GM12801 (cell line): ENCODE data around the gene TP53RK.

Experiments
- TF ChIP-seq, protein P1 (sequence below): IDR thresholded peaks from one replicate; pipeline ENCODE4 v1.5.1; 2011; ENCODE audit warnings: control low read depth; ENCODE audit not compliant: insufficient read length; ENCODE audit errors: extremely low read depth

The TP53RK gene

DNA sequence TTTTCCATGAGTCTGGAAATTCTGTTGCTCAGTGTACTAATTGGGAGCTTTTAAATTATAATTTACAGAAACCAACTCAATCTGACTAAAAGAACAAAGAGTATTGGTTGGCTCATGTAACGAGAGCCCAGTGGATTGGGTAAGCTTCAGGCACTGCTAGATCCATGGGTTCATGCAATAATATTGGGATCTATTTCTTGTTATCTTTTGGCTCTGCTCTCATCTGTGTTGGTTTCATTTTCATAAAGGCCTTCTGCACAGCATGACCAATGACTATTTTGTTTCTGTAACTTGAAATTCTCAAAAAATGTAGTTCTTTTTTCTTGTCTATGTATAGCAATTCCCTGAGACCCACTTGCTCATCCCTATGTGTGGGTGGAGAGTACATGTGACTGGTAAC, 32.2 kb upstream of the TP53RK start:
- TF ChIP-seq, protein P1, sequence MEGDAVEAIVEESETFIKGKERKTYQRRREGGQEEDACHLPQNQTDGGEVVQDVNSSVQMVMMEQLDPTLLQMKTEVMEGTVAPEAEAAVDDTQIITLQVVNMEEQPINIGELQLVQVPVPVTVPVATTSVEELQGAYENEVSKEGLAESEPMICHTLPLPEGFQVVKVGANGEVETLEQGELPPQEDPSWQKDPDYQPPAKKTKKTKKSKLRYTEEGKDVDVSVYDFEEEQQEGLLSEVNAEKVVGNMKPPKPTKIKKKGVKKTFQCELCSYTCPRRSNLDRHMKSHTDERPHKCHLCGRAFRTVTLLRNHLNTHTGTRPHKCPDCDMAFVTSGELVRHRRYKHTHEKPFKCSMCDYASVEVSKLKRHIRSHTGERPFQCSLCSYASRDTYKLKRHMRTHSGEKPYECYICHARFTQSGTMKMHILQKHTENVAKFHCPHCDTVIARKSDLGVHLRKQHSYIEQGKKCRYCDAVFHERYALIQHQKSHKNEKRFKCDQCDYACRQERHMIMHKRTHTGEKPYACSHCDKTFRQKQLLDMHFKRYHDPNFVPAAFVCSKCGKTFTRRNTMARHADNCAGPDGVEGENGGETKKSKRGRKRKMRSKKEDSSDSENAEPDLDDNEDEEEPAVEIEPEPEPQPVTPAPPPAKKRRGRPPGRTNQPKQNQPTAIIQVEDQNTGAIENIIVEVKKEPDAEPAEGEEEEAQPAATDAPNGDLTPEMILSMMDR = no peak

DNA sequence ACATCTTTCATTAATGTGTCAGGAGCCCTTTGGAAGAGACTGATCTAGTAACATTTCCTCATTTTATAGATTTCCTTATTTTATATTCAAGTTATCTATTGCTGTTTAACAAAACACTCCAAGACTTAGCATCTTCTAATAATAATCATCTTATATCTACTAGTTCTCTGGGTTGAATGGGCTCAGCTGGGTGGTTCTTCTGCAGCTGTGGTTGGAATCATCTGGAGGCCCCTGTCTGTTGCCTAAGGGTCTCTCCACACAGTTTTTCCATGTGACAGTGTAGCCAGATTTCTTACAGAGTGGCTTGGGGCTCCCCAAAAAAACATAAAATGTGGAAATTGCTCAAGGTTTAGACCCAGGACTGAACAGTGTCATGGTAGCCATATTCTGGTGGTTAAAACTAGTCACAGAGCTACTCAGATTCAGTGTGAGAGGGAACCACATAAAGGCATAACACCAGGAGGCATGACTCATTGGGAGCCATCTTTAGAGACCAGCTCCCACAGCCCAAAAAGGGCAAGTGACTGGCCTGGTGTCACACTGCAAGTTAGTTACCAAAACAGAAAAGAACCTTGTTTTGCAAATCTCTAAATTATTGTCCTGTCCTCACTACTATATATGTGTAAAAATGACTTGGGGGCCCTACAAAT, 31.7 kb upstream of the TP53RK start:
- TF ChIP-seq, protein P1 = no peak

DNA sequence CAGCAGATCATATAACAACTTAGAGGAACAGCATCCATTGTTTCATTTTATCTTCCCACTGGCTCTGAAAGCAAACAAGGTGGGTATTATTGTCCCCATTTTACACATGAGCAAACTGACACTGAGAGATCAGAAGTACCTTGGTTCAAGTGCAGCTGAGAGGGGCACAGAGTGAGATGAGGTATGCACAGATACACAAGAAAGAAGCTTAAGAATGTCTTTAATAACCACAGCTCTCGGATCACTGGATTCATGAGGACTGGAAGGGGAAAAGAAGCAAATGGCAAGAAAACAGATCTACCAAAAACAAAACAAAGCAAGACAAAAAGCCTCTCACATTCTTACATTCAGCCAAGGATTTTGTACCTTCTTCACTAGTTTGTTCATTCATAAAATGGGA, 30.8 kb upstream of the TP53RK start:
- TF ChIP-seq, protein P1 = no peak

DNA sequence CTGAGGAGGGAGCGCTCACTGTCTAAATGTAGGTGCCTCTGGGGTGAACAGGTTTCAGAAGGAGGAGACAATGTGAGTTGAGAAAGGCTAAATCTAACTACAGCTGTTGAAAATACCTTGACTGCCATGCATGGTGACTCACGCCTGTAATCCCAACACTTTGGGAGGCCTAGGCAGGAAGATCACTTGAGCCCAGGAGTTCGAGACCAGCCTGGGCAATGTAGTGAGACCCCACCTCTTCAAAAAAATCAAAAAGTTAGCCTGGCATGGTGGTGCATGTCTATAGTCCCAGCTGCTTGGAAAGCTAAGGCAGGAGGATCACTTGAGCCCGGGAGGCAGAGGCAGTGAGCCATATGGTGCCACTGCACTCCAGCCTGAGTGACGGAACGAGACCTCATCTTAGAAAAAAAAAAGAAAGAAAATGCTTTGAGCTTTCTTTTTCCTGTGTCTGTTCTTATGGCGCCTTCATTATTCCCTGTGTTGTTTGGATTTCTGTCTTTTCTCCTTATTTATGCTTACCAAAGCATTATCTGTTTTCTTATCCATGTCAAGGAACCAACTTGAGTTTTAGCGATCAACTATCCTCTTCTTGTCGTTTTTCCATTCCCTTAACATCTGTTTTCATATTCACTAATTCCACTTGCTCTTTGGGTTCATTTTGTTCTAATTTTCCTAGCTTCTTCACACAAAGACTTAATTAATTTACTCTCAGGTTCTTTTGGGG, 28.7 kb upstream of the TP53RK start:
- TF ChIP-seq, protein P1 = no peak

DNA sequence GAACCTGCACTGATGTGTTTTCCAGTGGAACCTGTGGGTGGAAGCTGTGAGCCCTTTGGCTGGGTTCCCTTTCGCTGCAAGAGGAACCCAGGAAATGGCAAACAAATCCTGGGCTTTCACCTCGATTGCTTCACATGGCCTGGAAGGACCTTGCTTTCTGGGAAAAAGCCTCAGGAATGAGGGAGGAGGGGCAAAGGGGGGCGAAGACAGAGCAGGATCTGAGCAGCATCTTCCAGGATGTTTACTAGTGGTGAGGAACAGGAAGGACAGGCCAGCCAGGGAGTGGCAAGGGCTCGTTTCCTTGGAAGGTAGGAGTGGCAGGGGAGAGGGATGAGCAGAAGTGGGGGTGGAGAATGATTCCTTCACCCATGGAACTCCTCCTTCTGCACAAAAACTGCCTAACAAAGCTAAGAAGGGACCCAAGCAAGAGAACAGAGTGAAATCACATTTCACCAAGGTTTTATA, 26.1 kb upstream of the TP53RK start:
- TF ChIP-seq, protein P1 = no peak

DNA sequence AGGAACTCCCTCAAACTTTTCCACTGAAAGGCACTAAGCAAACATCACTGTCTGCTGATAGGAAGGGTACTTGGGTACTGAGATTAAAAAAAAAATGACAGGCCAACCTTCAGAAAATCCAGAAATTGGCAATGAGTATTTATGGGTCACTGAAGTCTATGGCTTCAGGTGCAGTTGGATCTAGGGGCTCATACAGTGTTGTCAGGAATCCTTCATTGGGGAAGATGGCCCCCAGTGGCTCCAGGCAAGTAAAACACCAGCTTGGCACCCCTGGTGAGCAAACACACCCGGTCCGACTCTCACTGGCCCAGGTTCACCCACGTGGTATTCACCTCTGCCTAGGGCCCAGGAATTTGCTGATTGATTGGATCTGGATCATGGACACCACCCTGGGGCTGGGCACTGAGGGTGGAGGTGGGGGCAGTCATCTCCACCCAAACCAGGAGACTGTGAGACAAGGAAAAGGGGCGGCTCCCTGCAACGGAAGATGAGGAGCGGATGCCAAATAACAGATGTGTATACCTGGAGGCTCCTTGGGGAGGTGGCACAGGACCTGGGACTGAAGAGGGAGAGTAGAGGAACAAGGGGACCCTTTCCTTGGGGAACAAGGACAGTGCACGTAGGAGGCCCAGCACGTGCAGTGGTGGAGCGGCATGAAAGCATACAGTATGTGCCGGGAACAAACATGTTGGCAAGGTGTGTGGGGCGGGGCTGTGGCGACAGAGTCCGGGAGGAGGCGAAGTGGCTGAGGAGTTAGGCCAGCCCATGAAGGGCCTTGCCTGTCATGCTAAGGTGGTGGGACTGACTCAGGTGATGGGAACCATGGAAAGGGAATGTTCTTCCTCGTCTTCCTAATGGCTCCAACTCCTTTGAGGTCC, 25.0 kb upstream of the TP53RK start:
- TF ChIP-seq, protein P1 = no peak

DNA sequence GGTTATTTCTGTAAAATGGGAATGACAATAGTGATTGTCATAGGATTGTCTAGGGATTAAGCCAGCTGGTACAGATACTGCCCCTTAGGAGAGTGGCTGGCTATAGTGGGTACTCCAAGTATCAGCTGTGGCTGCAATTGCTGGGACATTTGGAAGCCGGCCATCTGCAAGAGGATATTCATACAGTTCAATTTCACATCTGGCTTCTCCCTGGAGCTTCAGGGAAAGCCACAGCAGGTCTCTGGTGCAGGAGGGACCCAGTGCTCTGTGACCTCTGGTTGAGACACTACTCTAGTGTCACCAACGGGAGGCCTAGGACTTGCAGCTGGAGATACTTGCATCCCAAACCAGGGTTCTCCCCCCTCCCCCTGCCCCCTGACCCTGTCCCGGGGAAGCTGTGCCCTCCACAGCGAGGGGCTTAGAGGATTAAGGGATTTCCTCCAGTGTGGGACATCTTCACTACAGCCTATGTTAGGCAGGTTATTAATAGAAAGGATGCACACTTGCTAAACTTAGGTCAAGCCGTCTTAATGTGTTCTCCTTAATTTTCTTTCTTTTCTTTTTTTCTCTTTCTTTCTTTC, 22.9 kb upstream of the TP53RK start:
- TF ChIP-seq, protein P1 = no peak
